Prostate gland (tissue), 2 donors: ENCODE results near the gene IWS1. TPM values are rescaled to one million over a fixed set of nuclear protein-coding genes. Genes with fewer than 3 reads are reported as not detected.

Source experiments
- DNase-seq: peaks from one replicate; pipeline ENCODE4 v3.0.0-alpha.2; 2019; ENCODE audit warnings: low spot score
- H3K27ac ChIP-seq, 2 donors: fragments of 200-600 bp; sonication (generic); 2 replicates each; pipeline ENCODE4 v1.5.1; 2017 to 2019
- H3K27me3 ChIP-seq: fragments of 200-600 bp; sonication (generic); replicated peaks from 2 replicates; pipeline ENCODE4 v1.5.1; 2019; ENCODE audit not compliant: insufficient read depth
- H3K36me3 ChIP-seq, 2 donors: fragments of 200-600 bp; sonication (generic); 1 replicate in 1 of 2; 2 replicates in 1 of 2; pipeline versions ENCODE4 v1.5.1 to v1.8.1; 2017 to 2019
- H3K4me1 ChIP-seq: fragments of 200-600 bp; sonication (generic); replicated peaks from 2 replicates; pipeline ENCODE4 v1.5.1; 2019
- H3K4me3 ChIP-seq, 2 donors: fragments of 200-600 bp; sonication (generic); 2 replicates each; pipeline ENCODE4 v1.5.1; 2017 to 2019
- H3K9me3 ChIP-seq: fragments of 200-600 bp; sonication (generic); 2 replicates; pipeline ENCODE4 v1.5.1; 2017
- POLR2A ChIP-seq: fragments of 450-650 bp; IDR thresholded peaks from one replicate; pipeline ENCODE4 v1.6.1; 2016; ENCODE audit warnings: antibody characterized with exemption, mild to moderate bottlenecking
- POLR2AphosphoS5 ChIP-seq: sonication (generic); formaldehyde crosslinking; IDR thresholded peaks from one replicate; pipeline ENCODE4 v1.6.1; 2017; ENCODE audit warnings: antibody characterized with exemption
- WGBS: methylation state at CpG from one replicate; pipeline ENCODE4 v1.1.5; 2018; 5-methylcytosine and 5-hydroxymethylcytosine counted together
- intact Hi-C: fragments of 100-400 bp; cut with DNase I; formaldehyde crosslinking; loops from one replicate; pipeline ENCODE4 v1.14.2; 2022
- total RNA-seq, 2 donors: library from RNA; depleted of rRNA; stranded (reverse); fragments of >200 nt; gene quantifications; one replicate each; pipeline ENCODE4 v1.1.0, GENCODE V29; 2016
- TF ChIP-seq, protein P1 (sequence below), 4 experiments: fragments of 200-600 bp in 2 of 4; fragments of 450-650 bp in 2 of 4; sonication (generic) in 2 of 4; IDR thresholded peaks; 1 replicate in 3 of 4; 2 replicates in 1 of 4; pipeline ENCODE4 v1.5.1; 2016 to 2019; ENCODE audit warnings: antibody characterized with exemption in 4 of 4, mild to moderate bottlenecking in 2 of 4, moderate library complexity in 2 of 4

The IWS1 gene
- total RNA-seq, 2 donors from 2014 or later, result 36.6 to 42.3 TPM

DNA sequence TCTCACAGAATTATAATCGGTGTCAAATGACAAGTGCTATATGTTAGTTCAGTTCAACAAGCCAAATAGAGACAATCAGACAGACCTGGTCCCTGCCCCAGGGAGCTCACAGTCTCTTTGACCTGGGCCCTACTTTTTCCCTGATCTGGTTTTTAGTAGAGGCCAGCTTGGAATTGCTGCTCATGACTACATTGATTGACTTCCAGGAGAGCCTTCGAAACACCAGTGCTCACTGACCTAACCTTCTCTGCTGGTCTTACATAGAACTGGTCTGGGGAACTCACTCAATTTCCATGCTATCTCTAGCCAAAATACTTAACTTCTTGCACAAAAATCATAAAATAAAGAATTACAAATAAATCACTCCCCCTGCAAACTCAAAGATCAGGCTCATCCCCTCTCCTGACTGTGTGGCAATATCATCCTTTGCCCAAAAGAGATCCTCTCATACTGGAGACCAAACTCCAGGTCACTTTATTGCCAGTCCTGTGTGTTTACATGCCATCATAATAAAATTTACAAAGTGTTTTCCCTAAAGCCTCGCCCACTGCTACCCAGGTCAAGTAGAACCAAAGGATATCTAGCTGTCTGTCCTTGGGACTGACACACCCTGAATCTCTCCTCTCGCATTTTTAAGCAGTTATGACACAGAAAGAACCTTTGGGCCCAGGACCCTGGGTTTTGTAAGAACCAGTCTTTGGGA lies 54.9 kb downstream of the IWS1 start:
- Histone ChIP-seq H3K4me1 (no peaks in the 10 kb centered on the region), H3K27me3 (no peaks in the 10 kb centered on the region), H3K9me3 (no peaks in the 10 kb centered on the region), H3K27ac (no peak overlapping the region), H3K36me3 (no peaks in the 10 kb centered on the region), H3K4me3 (no peak overlapping the region)
- intact Hi-C loops, result no loop called here
- 85% methylated on average over 4 of the region's 4 CpGs for WGBS
- no peak for DNase-seq
- TF ChIP-seq POLR2AphosphoS5, result no peak
- TF ChIP-seq, protein P1, sequence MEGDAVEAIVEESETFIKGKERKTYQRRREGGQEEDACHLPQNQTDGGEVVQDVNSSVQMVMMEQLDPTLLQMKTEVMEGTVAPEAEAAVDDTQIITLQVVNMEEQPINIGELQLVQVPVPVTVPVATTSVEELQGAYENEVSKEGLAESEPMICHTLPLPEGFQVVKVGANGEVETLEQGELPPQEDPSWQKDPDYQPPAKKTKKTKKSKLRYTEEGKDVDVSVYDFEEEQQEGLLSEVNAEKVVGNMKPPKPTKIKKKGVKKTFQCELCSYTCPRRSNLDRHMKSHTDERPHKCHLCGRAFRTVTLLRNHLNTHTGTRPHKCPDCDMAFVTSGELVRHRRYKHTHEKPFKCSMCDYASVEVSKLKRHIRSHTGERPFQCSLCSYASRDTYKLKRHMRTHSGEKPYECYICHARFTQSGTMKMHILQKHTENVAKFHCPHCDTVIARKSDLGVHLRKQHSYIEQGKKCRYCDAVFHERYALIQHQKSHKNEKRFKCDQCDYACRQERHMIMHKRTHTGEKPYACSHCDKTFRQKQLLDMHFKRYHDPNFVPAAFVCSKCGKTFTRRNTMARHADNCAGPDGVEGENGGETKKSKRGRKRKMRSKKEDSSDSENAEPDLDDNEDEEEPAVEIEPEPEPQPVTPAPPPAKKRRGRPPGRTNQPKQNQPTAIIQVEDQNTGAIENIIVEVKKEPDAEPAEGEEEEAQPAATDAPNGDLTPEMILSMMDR (IDR thresholded peaks at IDR 0.05), result no peak
- TF ChIP-seq POLR2A, result no peak

DNA sequence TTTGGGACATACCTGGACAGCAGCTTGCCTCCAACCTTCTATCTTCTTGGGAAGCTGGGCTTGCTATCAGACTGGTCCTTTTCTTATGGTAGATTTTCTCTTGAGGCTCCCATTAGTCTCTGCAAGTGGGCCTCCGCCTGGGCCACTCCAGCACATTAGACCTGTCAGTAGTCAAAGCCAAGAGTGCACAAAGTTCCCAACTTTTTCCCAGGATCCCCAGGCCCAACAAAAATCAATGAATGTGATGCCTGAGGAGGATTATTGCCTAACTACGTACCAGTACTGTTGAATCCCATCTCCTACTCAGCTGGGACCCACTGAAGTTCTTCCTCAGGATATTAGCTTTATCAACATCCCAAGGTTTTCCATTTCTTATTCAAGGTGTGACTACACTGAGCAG lies 56.3 kb downstream of the IWS1 start:
- no peak for DNase-seq
- Histone ChIP-seq H3K27ac (no peak overlapping the region), H3K4me1 (no peaks in the 10 kb centered on the region), H3K36me3 (no peaks in the 10 kb centered on the region), H3K27me3 (no peaks in the 10 kb centered on the region), H3K9me3 (no peaks in the 10 kb centered on the region), H3K4me3 (no peak overlapping the region)
- no peak for TF ChIP-seq POLR2AphosphoS5
- TF ChIP-seq POLR2A, result no peak
- TF ChIP-seq, protein P1 (IDR thresholded peaks at IDR 0.05), result no peak
- 91% methylated on average over 2 of the region's 2 CpGs for WGBS
- intact Hi-C loops, result no loop called here

DNA sequence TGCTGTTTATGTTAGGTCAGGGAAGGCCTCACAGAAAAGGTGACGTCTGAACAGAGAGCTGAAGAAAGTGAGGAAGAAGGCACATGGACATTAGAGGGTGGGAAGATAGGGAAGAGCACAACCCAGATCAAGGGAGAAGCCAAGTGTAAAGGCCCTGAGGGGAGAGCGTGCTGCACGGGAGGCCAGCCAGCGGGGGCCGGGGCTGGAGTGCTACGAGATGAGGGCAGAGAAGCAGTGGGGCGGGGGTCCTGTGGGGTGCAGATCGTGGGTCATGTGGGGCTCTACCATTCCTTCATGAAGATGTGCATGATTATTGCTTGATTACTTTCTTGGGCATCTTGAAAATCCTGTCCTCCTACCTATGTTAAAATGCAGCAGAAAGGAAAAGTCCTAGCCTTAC lies 57.2 kb downstream of the IWS1 start:
- Histone ChIP-seq H3K36me3 (no peaks in the 10 kb centered on the region), H3K4me3 (no peak overlapping the region), H3K27me3 (no peaks in the 10 kb centered on the region), H3K9me3 (no peaks in the 10 kb centered on the region), H3K27ac (no peak overlapping the region), H3K4me1 (no peaks in the 10 kb centered on the region)
- intact Hi-C loops, result no loop called here
- TF ChIP-seq POLR2AphosphoS5 (no peak), POLR2A (no peak)
- TF ChIP-seq, protein P1 (IDR thresholded peaks at IDR 0.05), result no peak
- WGBS, result 82% methylated on average over 8 of the region's 8 CpGs
- no peak for DNase-seq

DNA sequence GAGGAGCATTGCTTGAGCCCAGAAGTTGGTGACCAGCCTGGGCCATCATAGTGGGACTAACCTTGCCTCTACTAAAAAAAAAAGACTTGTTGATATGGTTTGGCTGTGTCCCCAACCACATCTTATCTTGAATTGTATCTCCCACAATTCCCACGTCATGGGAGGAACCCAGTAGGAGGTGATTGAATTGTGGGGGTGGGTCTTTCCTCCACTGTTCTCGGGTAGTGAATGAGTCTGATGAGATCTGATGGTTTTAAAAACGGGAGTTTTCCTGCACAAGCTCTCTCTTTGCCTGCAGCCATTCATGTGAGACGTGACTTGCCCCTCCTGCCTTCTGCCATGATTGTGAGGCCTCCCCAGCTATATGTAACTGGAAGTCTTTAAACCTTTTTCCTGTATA lies 61.0 kb downstream of the IWS1 start:
- 54% methylated on average over 4 of the region's 4 CpGs for WGBS
- intact Hi-C loops, result no loop called here

More for the DNA sequence above, 61.0 kb downstream of the IWS1 start:
- H3K4me1 ChIP-seq, result no peaks in the 10 kb centered on the region
- H3K27ac ChIP-seq, result no peak overlapping the region
- no peak overlapping the region for H3K4me3 ChIP-seq
- H3K36me3 ChIP-seq, result no peaks in the 10 kb centered on the region
- no peaks in the 10 kb centered on the region for H3K9me3 ChIP-seq
- no peaks in the 10 kb centered on the region for H3K27me3 ChIP-seq
- TF ChIP-seq POLR2A (no peak), POLR2AphosphoS5 (no peak)
- TF ChIP-seq, protein P1 (IDR thresholded peaks at IDR 0.05), result no peak
- no peak for DNase-seq
